H9 (cell line): ENCODE results near the gene KIAA2012. TPM values are rescaled to one million over a fixed set of nuclear protein-coding genes. Genes with fewer than 3 reads are reported as not detected.

ENCODE experiments used
- DNase-seq: peaks from one replicate; pipeline ENCODE4 v3.0.0-alpha.2; 2017
- H2AFZ ChIP-seq: one replicate; pipeline ENCODE4 v1.6.1; 2013; ENCODE audit warnings: mild to moderate bottlenecking, low read length, control low read depth, moderate library complexity
- H2AK5ac ChIP-seq: 2 replicates; pipeline ENCODE4 v1.6.1; 2013; ENCODE audit warnings: low read length, control low read depth, mixed read lengths; ENCODE audit not compliant: insufficient read length
- H2BK120ac ChIP-seq: one replicate; pipeline ENCODE4 v1.6.1; 2013; ENCODE audit warnings: low read depth, mild to moderate bottlenecking, low read length, control low read depth, inconsistent platforms; ENCODE audit not compliant: poor library complexity, severe bottlenecking
- H2BK12ac ChIP-seq: 2 replicates; pipeline ENCODE4 v1.6.1; 2013; ENCODE audit warnings: low read length, control low read depth, mixed read lengths, low read depth; ENCODE audit not compliant: insufficient read length
- H2BK15ac ChIP-seq: 2 replicates; pipeline ENCODE4 v1.6.1; 2013; ENCODE audit warnings: low read depth, low read length, control low read depth
- H2BK20ac ChIP-seq: one replicate; pipeline ENCODE4 v1.6.1; 2013; ENCODE audit warnings: low read depth, mild to moderate bottlenecking, low read length, control low read depth, inconsistent platforms; ENCODE audit not compliant: poor library complexity, severe bottlenecking
- H2BK5ac ChIP-seq: 2 replicates; pipeline ENCODE4 v1.6.1; 2013; ENCODE audit warnings: low read length, control low read depth, mixed read lengths; ENCODE audit not compliant: insufficient read length
- H3K14ac ChIP-seq: 2 replicates; pipeline ENCODE4 v1.6.1; 2013; ENCODE audit warnings: low read length, control low read depth; ENCODE audit not compliant: insufficient read depth
- H3K18ac ChIP-seq: 2 replicates; pipeline ENCODE4 v1.6.1; 2013; ENCODE audit warnings: low read depth, mild to moderate bottlenecking, mixed read lengths, low read length, control low read depth; ENCODE audit not compliant: insufficient read length
- H3K23ac ChIP-seq: 2 replicates; pipeline ENCODE4 v1.6.1; 2013; ENCODE audit warnings: low read length, control low read depth, mixed read lengths, low read depth; ENCODE audit not compliant: insufficient read length
- H3K23me2 ChIP-seq: 2 replicates; pipeline ENCODE4 v1.6.1; 2013; ENCODE audit warnings: low read depth, mild to moderate bottlenecking, mixed read lengths, low read length, control low read depth; ENCODE audit not compliant: insufficient read length, poor library complexity, severe bottlenecking
- H3K27ac ChIP-seq: 2 replicates; pipeline ENCODE4 v1.5.1; 2013; ENCODE audit warnings: low read length, control low read depth, mixed read lengths, low read depth; ENCODE audit not compliant: insufficient read length
- H3K27me3 ChIP-seq: 2 replicates; pipeline ENCODE4 v1.6.1; 2013; ENCODE audit warnings: low read length, control low read depth, inconsistent platforms; ENCODE audit not compliant: insufficient read depth
- H3K4ac ChIP-seq: 2 replicates; pipeline ENCODE4 v1.6.1; 2013; ENCODE audit warnings: low read depth, mild to moderate bottlenecking, control low read depth, inconsistent platforms, low read length, moderate library complexity
- H3K4me1 ChIP-seq: 2 replicates; pipeline ENCODE4 v1.6.1; 2013; ENCODE audit warnings: low read length, control low read depth, inconsistent platforms; ENCODE audit not compliant: insufficient read depth
- H3K4me2 ChIP-seq: 2 replicates; pipeline ENCODE4 v1.6.1; 2013; ENCODE audit warnings: low read length, control low read depth, mixed read lengths; ENCODE audit not compliant: insufficient read length, insufficient read depth
- H3K56ac ChIP-seq: 2 replicates; pipeline ENCODE4 v1.6.1; 2013; ENCODE audit warnings: low read depth, mild to moderate bottlenecking, mixed read lengths, low read length, control low read depth; ENCODE audit not compliant: insufficient read length
- H3K79me1 ChIP-seq: 2 replicates; pipeline ENCODE4 v1.6.1; 2013; ENCODE audit warnings: low read depth, mild to moderate bottlenecking, moderate library complexity, low read length, control low read depth, inconsistent platforms; ENCODE audit not compliant: insufficient read depth, poor library complexity, severe bottlenecking
- H3K79me2 ChIP-seq: 2 replicates; pipeline ENCODE4 v1.6.1; 2013; ENCODE audit warnings: low read length, control low read depth, inconsistent platforms; ENCODE audit not compliant: insufficient read depth
- H3K9ac ChIP-seq: 2 replicates; pipeline ENCODE4 v1.6.1; 2013; ENCODE audit warnings: low read length, control low read depth, mixed read lengths; ENCODE audit not compliant: insufficient read length; ENCODE audit errors: extremely low read depth
- H3K9me3 ChIP-seq: one replicate; pipeline ENCODE4 v1.6.1; 2013; ENCODE audit warnings: low read depth, low read length, inconsistent platforms; ENCODE audit not compliant: control insufficient read depth
- H3T11ph ChIP-seq: one replicate; pipeline ENCODE4 v1.6.1; 2013; ENCODE audit warnings: mild to moderate bottlenecking, low read length, control low read depth, inconsistent platforms
- H4K20me1 ChIP-seq: one replicate; pipeline ENCODE4 v1.6.1; 2013; ENCODE audit not compliant: control insufficient read depth, insufficient read length, insufficient read depth
- H4K5ac ChIP-seq: 2 replicates; pipeline ENCODE4 v1.6.1; 2013; ENCODE audit warnings: low read depth, mild to moderate bottlenecking, mixed read lengths, low read length, control low read depth; ENCODE audit not compliant: insufficient read length
- H4K8ac ChIP-seq: replicated peaks from 2 replicates; pipeline ENCODE4 v1.6.1; 2013; ENCODE audit warnings: low read length, control low read depth, mixed read lengths, low read depth; ENCODE audit not compliant: insufficient read length
- H4K91ac ChIP-seq: 2 replicates; pipeline ENCODE4 v1.6.1; 2013; ENCODE audit warnings: low read depth, mild to moderate bottlenecking, moderate library complexity, mixed read lengths, low read length, control low read depth; ENCODE audit not compliant: insufficient read length
- H3K27ac Mint-ChIP-seq, 3 experiments: 2 replicates in 2 of 3; 3 replicates in 1 of 3; pipeline ENCODE4 v1.8.0; 2020 to 2021; ENCODE audit warnings: mixed read lengths in 3 of 3, mild to moderate bottlenecking in 1 of 3, moderate library complexity in 1 of 3
- H3K27me3 Mint-ChIP-seq: 2 replicates; pipeline ENCODE4 v1.8.0; 2021; ENCODE audit warnings: low read depth, mild to moderate bottlenecking, moderate library complexity, mixed read lengths
- H3K36me3 Mint-ChIP-seq, 3 experiments: 2 replicates in 2 of 3; 3 replicates in 1 of 3; pipeline ENCODE4 v1.8.0; 2020 to 2021; ENCODE audit warnings: low read depth in 3 of 3, mixed read lengths in 3 of 3; ENCODE audit not compliant: insufficient read depth in 1 of 3
- H3K4me1 Mint-ChIP-seq, 2 experiments: 2 replicates each; pipeline ENCODE4 v1.8.0; 2020; ENCODE audit warnings: mixed read lengths in 2 of 2
- H3K4me3 Mint-ChIP-seq, 2 experiments: 2 replicates in 1 of 2; 3 replicates in 1 of 2; pipeline ENCODE4 v1.8.0; 2020 to 2021; ENCODE audit warnings: mild to moderate bottlenecking in 2 of 2, mixed read lengths in 2 of 2, moderate library complexity in 1 of 2
- H3K9me3 Mint-ChIP-seq, 2 experiments: 2 replicates in 1 of 2; 3 replicates in 1 of 2; pipeline ENCODE4 v1.8.0; 2020; ENCODE audit warnings: mild to moderate bottlenecking in 2 of 2, mixed read lengths in 2 of 2, moderate library complexity in 1 of 2
- CTCF ChIP-seq: fragments of 200-600 bp; sonication (generic); conservative IDR thresholded peaks from 3 replicates; pipeline ENCODE4 v1.8.0; 2021; ENCODE audit warnings: antibody characterized with exemption, mild to moderate bottlenecking
- WGBS: extraction: QIAGEN DNeasy Blood & Tissue Kit; methylation state at CpG from one replicate; pipeline ENCODE4 v1.1.7; 2013; ENCODE audit warnings: missing lambda C conversion rate, low lambda C conversion rate, mixed read lengths; ENCODE audit not compliant: insufficient read length; ENCODE audit errors: extremely low coverage; 5-methylcytosine and 5-hydroxymethylcytosine counted together
- total RNA-seq: library from RNA; stranded (reverse); gene quantifications from 2 replicates; pipeline ENCODE4 v1.2.1, GENCODE V29; 2021

KIAA2012 gene
- total RNA-seq, 1 experiment from 2014 or later, result not detected

- H3K27me3 Mint-ChIP-seq, result no peaks in the 10 kb centered on the region; the same call in none of the 2 replicates
These were observed 120.2 kb downstream of the KIAA2012 start for GRCh38 chr2:202193305-202193704.

More at GRCh38 chr2:202193305-202193704, 120.2 kb downstream of the KIAA2012 start:
- Histone ChIP-seq H3K56ac (no peak overlapping the region), H4K8ac (no peak overlapping the region), H2BK120ac (no peak overlapping the region), H3T11ph (no peak overlapping the region), H4K91ac (no peak overlapping the region), H4K5ac (no peak overlapping the region), H3K79me2 (no peaks in the 10 kb centered on the region), H2BK5ac (no peak overlapping the region), H2BK15ac (no peak overlapping the region), H3K79me1 (no peaks in the 10 kb centered on the region), H3K27ac (no peak overlapping the region), H3K27me3 (no peaks in the 10 kb centered on the region), H2BK20ac (no peak overlapping the region), H3K4me2 (no peak overlapping the region), H3K4me1 (no peaks in the 10 kb centered on the region), H3K14ac (no peak overlapping the region), H3K23me2 (no peaks in the 10 kb centered on the region), H3K4ac (no peak overlapping the region), H2AK5ac (no peak overlapping the region), H4K20me1 (no peaks in the 10 kb centered on the region), H3K9me3 (no peaks in the 10 kb centered on the region), H3K9ac (no peak overlapping the region), H3K23ac (no peak overlapping the region), H3K18ac (no peak overlapping the region), H2AFZ (no peak overlapping the region), H2BK12ac (no peak overlapping the region)
- Mint-ChIP-seq H3K4me3 (no peak overlapping the region), H3K9me3 (no peaks in the 10 kb centered on the region), H3K36me3 (no peaks in the 10 kb centered on the region), H3K4me1 (peaks cover 6 to 13% of the 10 kb centered on the region in 2 experiments), H3K27ac (no peak overlapping the region)
- WGBS, result no CpG with 5 or more reads among the region's 5 CpGs
- TF ChIP-seq CTCF, result no peak
- DNase-seq, result peak; percentile 13
